HG02970 (cell line): ENCODE data around the gene NEURL1.
"Not testable (repeated sequence)": the region's sequence is repeated elsewhere in the genome, so short reads cannot be mapped to it uniquely, and the experiment has no call there.

Experiments
- ATAC-seq: cut with Tn5 transposase; IDR thresholded peaks from one replicate; pipeline ENCODE4 v1.9.1; 2021; ENCODE audit warnings: mild to moderate bottlenecking, moderate library complexity, moderate number of reproducible peaks; ENCODE audit not compliant: unreplicated experiment, low FRiP score

NEURL1 gene

GRCh38 chr10:103491729-103492364 lies 1.7 kb upstream of the NEURL1 start:
- no peak for ATAC-seq

- ATAC-seq = no peak
Observed at GRCh38 chr10:103492655-103493261, 747 bp upstream of the NEURL1 start.

GRCh38 chr10:103493916-103494877 lies 692 bp downstream of the NEURL1 start:
- ATAC-seq = no peak

- no peak for ATAC-seq
Observed at GRCh38 chr10:103495321-103495720, 1.8 kb downstream of the NEURL1 start.

GRCh38 chr10:103497161-103497915 lies 3.8 kb downstream of the NEURL1 start:
- ATAC-seq = no peak

- no peak for ATAC-seq
Observed at GRCh38 chr10:103498936-103499638, 5.6 kb downstream of the NEURL1 start.

- no peak for ATAC-seq
Observed at GRCh38 chr10:103499881-103500280, 6.4 kb downstream of the NEURL1 start.

- ATAC-seq = no peak
Observed at GRCh38 chr10:103500481-103500880, 7.0 kb downstream of the NEURL1 start.

- no peak for ATAC-seq
Observed at GRCh38 chr10:103501186-103501585, 7.7 kb downstream of the NEURL1 start.

- ATAC-seq = no peak
Observed at GRCh38 chr10:103502849-103503660, 9.6 kb downstream of the NEURL1 start.

GRCh38 chr10:103503777-103504176 lies 10.3 kb downstream of the NEURL1 start:
- ATAC-seq = not testable (repeated sequence)

- no peak for ATAC-seq
Observed at GRCh38 chr10:103504181-103504783, 10.8 kb downstream of the NEURL1 start.

GRCh38 chr10:103506061-103506460 lies 12.6 kb downstream of the NEURL1 start:
- ATAC-seq = no peak

- ATAC-seq = no peak
Observed at GRCh38 chr10:103507235-103508191, 14.0 kb downstream of the NEURL1 start.

GRCh38 chr10:103510046-103510685 lies 16.7 kb downstream of the NEURL1 start:
- ATAC-seq = no peak

- no peak for ATAC-seq
Observed at GRCh38 chr10:103510791-103511752, 17.6 kb downstream of the NEURL1 start.
